ENCODE measurements around the gene ADPRS. TPM values are rescaled to one million over a fixed set of nuclear protein-coding genes. Genes with fewer than 3 reads are reported as not detected.

ADPRS gene
- total RNA-seq, 1 experiment from 2014 or later: 27.8 TPM

DNA sequence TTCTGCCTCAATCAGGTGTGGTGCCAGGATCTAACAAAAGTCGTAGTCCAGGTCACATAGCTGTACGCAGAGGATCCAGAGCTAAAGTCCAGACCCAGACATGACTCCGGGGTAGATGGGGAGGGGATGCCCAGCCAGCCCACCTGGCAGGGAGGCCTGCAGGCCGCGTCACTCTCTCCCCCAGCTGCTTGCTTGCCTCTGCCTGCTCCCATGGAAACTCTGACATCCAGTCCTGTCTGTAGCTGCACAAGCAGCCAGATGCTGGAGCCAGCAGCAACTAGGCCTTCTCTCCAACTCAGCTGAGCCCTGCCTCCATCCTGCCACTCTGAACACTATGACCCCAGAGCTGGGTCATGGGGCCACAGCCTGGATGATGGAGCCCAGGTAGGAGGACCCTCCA, 28.2 kb downstream of the ADPRS start:
- Histone ChIP-seq H3T11ph (ENCODE audit: low read length) (no peak overlapping the region), H3K79me1 (ENCODE audit: insufficient read depth, low read depth, low read length, poor library complexity, severe bottlenecking) (no peaks in the 10 kb centered on the region), H3K14ac (ENCODE audit: insufficient read depth, low read length) (no peak overlapping the region), H2AK5ac (ENCODE audit: insufficient read length, low read length) (no peak overlapping the region), H3K79me2 (ENCODE audit: insufficient read depth, low read length) (no peaks in the 10 kb centered on the region), H4K20me1 (ENCODE audit: control insufficient read depth, insufficient read depth, insufficient read length) (no peaks in the 10 kb centered on the region), H3K4ac (ENCODE audit: low read depth, low read length) (no peak overlapping the region), H3K4me2 (ENCODE audit: insufficient read depth, insufficient read length, low read length) (no peak overlapping the region), H3K9ac (ENCODE audit: extremely low read depth, insufficient read length, low read length) (no peak overlapping the region), H2BK15ac (ENCODE audit: low read depth, low read length) (no peak overlapping the region), H2BK5ac (ENCODE audit: insufficient read length, low read length) (no peak overlapping the region), H3K18ac (ENCODE audit: insufficient read length, low read depth, low read length) (no peak overlapping the region), H3K9me3 (ENCODE audit: control insufficient read depth, low read depth, low read length) (no peaks in the 10 kb centered on the region), H2BK120ac (ENCODE audit: low read depth, low read length, poor library complexity, severe bottlenecking) (no peak overlapping the region), H2BK20ac (ENCODE audit: low read depth, low read length, poor library complexity, severe bottlenecking) (no peak overlapping the region), H4K5ac (ENCODE audit: insufficient read length, low read depth, low read length) (no peak overlapping the region), H4K91ac (ENCODE audit: insufficient read length, low read depth, low read length) (no peak overlapping the region), H3K27ac (ENCODE audit: insufficient read length, low read depth, low read length) (no peak overlapping the region), H3K23ac (ENCODE audit: insufficient read length, low read depth, low read length) (no peak overlapping the region), H3K56ac (ENCODE audit: insufficient read length, low read depth, low read length) (no peak overlapping the region), H2AFZ (ENCODE audit: low read length) (no peak overlapping the region), H2BK12ac (ENCODE audit: insufficient read length, low read depth, low read length) (no peak overlapping the region), H4K8ac (replicated peaks; ENCODE audit: insufficient read length, low read depth, low read length) (no peak overlapping the region), H3K23me2 (ENCODE audit: insufficient read length, low read depth, low read length, poor library complexity, severe bottlenecking) (no peaks in the 10 kb centered on the region), H3K4me1 (ENCODE audit: insufficient read depth, low read length) (no peaks in the 10 kb centered on the region), H3K27me3 (ENCODE audit: insufficient read depth, low read length) (no peaks in the 10 kb centered on the region)
- H3K4me3 Mint-ChIP-seq: no peak overlapping the region
- peaks cover 3% of the 10 kb centered on the region for H3K27me3 Mint-ChIP-seq (ENCODE audit: low read depth)
- no peak for TF ChIP-seq CTCF (conservative IDR thresholded peaks at IDR 0.05)
- no peaks in the 10 kb centered on the region for H3K36me3 Mint-ChIP-seq (ENCODE audit: insufficient read depth in 1 of 3, low read depth in 3 of 3)
- DNase-seq: no peak
- no peaks in the 10 kb centered on the region for H3K9me3 Mint-ChIP-seq
- peaks cover 7 to 31% of the 10 kb centered on the region in 2 experiments for H3K4me1 Mint-ChIP-seq
- WGBS (ENCODE audit: extremely low coverage, insufficient read length, low lambda C conversion rate): no CpG with 5 or more reads among the region's 5 CpGs
- H3K27ac Mint-ChIP-seq: peak overlapping the region in 1 of 3 experiments; percentile 60; a peak in 1 of 7 replicates
